Subcutaneous abdominal adipose tissue (tissue), 5 donors: ENCODE data around the gene ARHGAP5.

Source experiments
- H3K27ac ChIP-seq: one replicate; pipeline ENCODE4 v1.7.0; 2013; ENCODE audit warnings: low read depth, mild to moderate bottlenecking, inconsistent platforms, low read length, moderate library complexity
- H3K27me3 ChIP-seq, 5 donors: one replicate each; pipeline ENCODE4 v1.7.0; 2013; ENCODE audit warnings: low read length in 5 of 5, inconsistent platforms in 1 of 5; ENCODE audit not compliant: control insufficient read depth in 5 of 5, insufficient read depth in 4 of 5
- H3K36me3 ChIP-seq, 5 donors: one replicate each; pipeline ENCODE4 v1.7.0; 2013; ENCODE audit warnings: low read length in 5 of 5; ENCODE audit not compliant: control insufficient read depth in 5 of 5, insufficient read depth in 5 of 5
- H3K4me1 ChIP-seq, 5 donors: one replicate each; pipeline ENCODE4 v1.7.0; 2013; ENCODE audit warnings: low read length in 5 of 5, mild to moderate bottlenecking in 3 of 5, moderate library complexity in 1 of 5; ENCODE audit not compliant: control insufficient read depth in 5 of 5, insufficient read depth in 5 of 5
- H3K4me3 ChIP-seq, 5 donors: one replicate each; pipeline ENCODE4 v1.7.0; 2013; ENCODE audit warnings: low read length in 5 of 5, low read depth in 1 of 5
- H3K9ac ChIP-seq, 5 donors: one replicate each; pipeline ENCODE4 v1.7.0; 2013; ENCODE audit warnings: low read length in 5 of 5, mild to moderate bottlenecking in 4 of 5, moderate library complexity in 3 of 5
- H3K9me3 ChIP-seq, 5 donors: one replicate each; pipeline ENCODE4 v1.7.0; 2013; ENCODE audit warnings: low read length in 5 of 5; ENCODE audit not compliant: control insufficient read depth in 5 of 5
- donor health status: healthy.
- donor health status: healthy.
- donor health status: healthy.
- donor health status: healthy.
- donor health status: healthy.

Gene ARHGAP5

GRCh38 chr14:32206552-32206951 lies 129.4 kb downstream of the ARHGAP5 start:
- Histone ChIP-seq H3K9me3 (no peaks in the 10 kb centered on the region), H3K36me3 (no peaks in the 10 kb centered on the region), H3K9ac (no peak overlapping the region), H3K27ac (no peak overlapping the region), H3K27me3 (no peaks in the 10 kb centered on the region), H3K4me3 (no peak overlapping the region), H3K4me1 (peaks cover 3 to 28% (median 25%) of the 10 kb centered on the region in 5 donors)

- Histone ChIP-seq H3K9ac (no peak overlapping the region), H3K27me3 (no peaks in the 10 kb centered on the region), H3K36me3 (no peaks in the 10 kb centered on the region), H3K4me3 (no peak overlapping the region), H3K4me1 (peaks cover 3 to 8% (median 7%) of the 10 kb centered on the region in 5 donors), H3K9me3 (no peaks in the 10 kb centered on the region), H3K27ac (no peak overlapping the region)
These were observed 131.4 kb downstream of the ARHGAP5 start for GRCh38 chr14:32208490-32208889.
